NCI-H2081 (cell line): ENCODE results near the gene CCL16.

Source experiments
- DNase-seq, 2 experiments: peaks; one replicate each; lab custom pipeline; 2025; lab: John Stamatoyannopoulos, UW

Gene CCL16

GRCh38 chr17:35934760-35935159, 46.5 kb downstream of the CCL16 start:
- DNase-seq, result no peak

- no peak for DNase-seq
Observed at GRCh38 chr17:35932586-35932985, 48.7 kb downstream of the CCL16 start.

- DNase-seq, result no peak
Observed at GRCh38 chr17:35931794-35932425, 49.4 kb downstream of the CCL16 start.

DNA sequence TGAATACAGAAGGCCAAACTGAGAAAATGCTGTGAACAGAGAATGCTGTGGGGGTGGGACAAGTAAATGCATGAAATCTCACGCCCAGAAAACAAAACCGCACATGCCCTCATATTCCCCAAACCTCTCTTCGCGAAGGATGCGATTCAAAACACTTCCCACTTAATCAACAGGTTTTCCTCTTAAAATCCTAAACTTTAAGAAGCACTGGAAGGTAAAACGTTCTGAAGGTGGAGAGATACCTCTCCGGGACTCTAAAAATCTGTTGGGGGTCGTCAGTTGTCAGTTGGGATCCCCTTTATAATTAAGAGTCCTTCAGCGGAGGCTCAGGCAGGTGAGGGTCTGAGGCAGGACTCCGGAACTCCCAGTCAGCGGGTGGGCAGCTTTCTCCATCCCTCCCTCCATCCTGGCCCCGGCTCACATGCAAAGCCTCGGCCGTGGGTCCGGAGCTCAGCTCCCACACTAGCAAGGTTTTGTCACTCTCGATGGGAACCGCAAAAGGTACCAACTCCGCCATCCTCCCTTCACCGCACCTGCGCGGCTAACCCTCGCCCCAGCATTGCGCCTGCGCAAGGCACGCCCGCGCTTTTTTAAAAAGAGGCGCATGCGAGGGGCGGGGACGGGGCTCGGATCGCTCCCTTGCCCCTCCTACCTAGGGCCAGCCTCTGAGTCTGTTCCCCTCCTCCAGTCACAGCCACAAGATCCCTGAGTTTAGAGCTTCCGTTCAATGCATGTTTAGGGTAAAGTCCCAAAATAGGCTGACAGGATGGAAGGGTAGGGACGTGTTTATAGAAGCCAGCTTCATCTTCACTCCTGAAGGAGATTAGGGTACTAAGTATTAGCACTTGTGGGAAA, 50.9 kb downstream of the CCL16 start, which contains the start of gene RDM1:
RDM1 (minus strand) TSS at position 563 of the 855 bp plus-strand sequence; CDS start at position 517, 46 bp downstream.
- peak; percentile 88 to 92 for DNase-seq

DNA sequence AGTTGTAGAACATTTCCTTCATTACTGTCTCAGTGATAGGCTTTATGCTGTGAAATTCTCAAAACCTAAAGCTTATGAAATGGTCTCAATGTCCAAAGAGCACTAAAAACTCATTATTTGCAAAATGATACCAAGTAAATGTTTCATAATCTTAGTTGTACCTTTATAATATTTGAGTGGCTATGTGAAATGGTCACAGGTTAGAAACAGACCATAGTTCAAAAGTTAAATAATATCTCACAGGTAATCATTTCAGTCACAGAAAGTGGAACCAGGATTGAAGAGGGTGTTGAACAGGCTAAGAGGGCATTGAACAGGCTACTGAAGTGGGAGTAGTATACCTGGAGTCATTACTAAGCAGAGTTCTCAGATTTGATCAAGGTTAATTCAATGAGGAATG, 53.6 kb downstream of the CCL16 start:
- DNase-seq, result no peak
